A549 (cell line): ENCODE data around the gene FBXL15. TPM values are rescaled to one million over a fixed set of nuclear protein-coding genes. Genes with fewer than 3 reads are reported as not detected.
A peak's percentile ranks its signal among the peaks of the same experiment; 100 is the strongest.

ENCODE experiments used
- ATAC-seq, 2 experiments: fragments of 200-7000 bp in 1 of 2; fragments of >200 bp in 1 of 2; cut with Nextera tagmentation in 1 of 2; cut with Tn5 transposase in 1 of 2; 3 replicates each; pipeline versions ENCODE4 v1.8.0 to v1.9.1; 2018 to 2020; ENCODE audit warnings: mild to moderate bottlenecking in 1 of 2, moderate library complexity in 1 of 2
- CTCF ChIA-PET: fragments of 300-600 bp; sonication (Branson Sonifier 250); formaldehyde crosslinking; extraction: SDS; loops from one replicate; lab custom pipeline; 2021; ENCODE audit warnings: antibody characterized with exemption, inconsistent platforms; lab: Yijun Ruan, JAX
- POLR2A ChIA-PET: fragments of 350-600 bp; formaldehyde crosslinking; extraction: SDS; loops from one replicate; lab custom pipeline; 2021; ENCODE audit warnings: antibody characterized with exemption, inconsistent platforms; lab: Yijun Ruan, JAX
- DNase-seq, 2 experiments: peaks; one replicate each; pipeline versions ENCODE4 v3.0.0 to v3.0.0-alpha.2; 2011 to 2016; ENCODE audit warnings: low read depth in 1 of 2, low spot score in 1 of 2
- FAIRE-seq: peaks from 2 replicates; lab custom pipeline; 2011; peaks lifted over from hg19 to GRCh38; lab: Jason Lieb, UNC
- H3K27ac ChIP-seq, 2 experiments: fragments of >200 bp; sonication (Bioruptor Twin); formaldehyde crosslinking; 3 replicates each; pipeline ENCODE4 v1.5.1; 2016 to 2017
- H3K4me1 ChIP-seq: fragments of >200 bp; sonication (Bioruptor Twin); formaldehyde crosslinking; 3 replicates; pipeline ENCODE4 v1.6.1; 2016
- H3K4me2 ChIP-seq: fragments of >200 bp; sonication (Bioruptor Twin); formaldehyde crosslinking; 3 replicates; pipeline ENCODE4 v1.6.1; 2016
- H3K4me3 ChIP-seq: fragments of >200 bp; sonication (Bioruptor Twin); formaldehyde crosslinking; 3 replicates; pipeline ENCODE4 v1.5.1; 2016
- H3K9me3 ChIP-seq: fragments of >200 bp; sonication (Bioruptor Twin); formaldehyde crosslinking; 3 replicates; pipeline ENCODE4 v1.6.1; 2016
- ATOH8 ChIP-seq: fragments of 250-450 bp; sonication (Bioruptor Pico); IDR thresholded peaks from 2 replicates; pipeline ENCODE4 v1.5.0; 2020; ENCODE audit warnings: low read depth, mild to moderate bottlenecking, moderate library complexity
- BCL3 ChIP-seq: fragments of >200 bp; sonication (Bioruptor Twin); formaldehyde crosslinking; IDR thresholded peaks from 3 replicates; pipeline ENCODE4 v1.6.1; 2016
- CBX8 ChIP-seq: fragments of 200-600 bp; sonication (generic); IDR thresholded peaks from 2 replicates; pipeline ENCODE4 v1.6.1; 2016
- CEBPB ChIP-seq, 2 experiments: fragments of >200 bp in 1 of 2; sonication (Bioruptor Twin) in 1 of 2; formaldehyde crosslinking in 1 of 2; IDR thresholded peaks; 2 replicates each; pipeline ENCODE4 v1.6.1; 2012 to 2016
- EP300 ChIP-seq, 2 experiments: fragments of >200 bp; sonication (Bioruptor Twin); formaldehyde crosslinking; IDR thresholded peaks; 2 replicates in 1 of 2; 3 replicates in 1 of 2; pipeline ENCODE4 v1.6.1; 2016 to 2017
- ESRRA ChIP-seq: fragments of 150-350 bp; IDR thresholded peaks from 2 replicates; pipeline ENCODE4 v1.6.1; 2014; ENCODE audit warnings: mild to moderate bottlenecking, low read length, borderline replicate concordance
- FOSB ChIP-seq: fragments of 250-450 bp; sonication (Bioruptor Pico); IDR thresholded peaks from 2 replicates; pipeline ENCODE4 v1.5.0; 2020; ENCODE audit warnings: mild to moderate bottlenecking, moderate library complexity
- FOSL2 ChIP-seq, 2 experiments: fragments of 450-650 bp in 1 of 2; fragments of >200 bp in 1 of 2; sonication (Bioruptor Twin) in 1 of 2; formaldehyde crosslinking; IDR thresholded peaks; 2 replicates each; pipeline versions ENCODE4 v1.5.0 to v1.6.1; 2016 to 2020; ENCODE audit warnings: mild to moderate bottlenecking in 1 of 2, moderate library complexity in 1 of 2
- GATA3 ChIP-seq: IDR thresholded peaks from 2 replicates; pipeline ENCODE4 v1.6.1; 2012; ENCODE audit warnings: borderline replicate concordance
- HMGXB4 ChIP-seq: fragments of 250-450 bp; sonication (Bioruptor Pico); IDR thresholded peaks from 2 replicates; pipeline ENCODE4 v1.5.0; 2021; ENCODE audit warnings: mild to moderate bottlenecking, moderate library complexity, borderline replicate concordance
- HOXB5 ChIP-seq: fragments of 250-450 bp; sonication (Bioruptor Pico); IDR thresholded peaks from 2 replicates; pipeline ENCODE4 v1.5.0; 2020; ENCODE audit warnings: mild to moderate bottlenecking, moderate library complexity
- JUN ChIP-seq, 2 experiments: fragments of >200 bp; sonication (Bioruptor Twin); formaldehyde crosslinking; IDR thresholded peaks; 2 replicates in 1 of 2; 3 replicates in 1 of 2; pipeline ENCODE4 v1.6.1; 2016 to 2017
- JUNB ChIP-seq: fragments of >200 bp; sonication (Bioruptor Twin); formaldehyde crosslinking; IDR thresholded peaks from 2 replicates; pipeline ENCODE4 v1.6.1; 2016
- KDM1A ChIP-seq: fragments of 200-600 bp; sonication (generic); IDR thresholded peaks from 2 replicates; pipeline ENCODE4 v1.6.1; 2016; ENCODE audit warnings: low read depth, mild to moderate bottlenecking
- KDM5A ChIP-seq: fragments of 200-600 bp; sonication (generic); IDR thresholded peaks from 2 replicates; pipeline ENCODE4 v1.6.1; 2016; ENCODE audit warnings: antibody characterized with exemption, mild to moderate bottlenecking
- MYC ChIP-seq: IDR thresholded peaks from 2 replicates; pipeline ENCODE4 v1.6.1; 2012; ENCODE audit warnings: mild to moderate bottlenecking, inconsistent platforms, low read length, improper control_type of control experiment, borderline replicate concordance
- NR3C1 ChIP-seq: fragments of >200 bp; sonication (Bioruptor Twin); formaldehyde crosslinking; IDR thresholded peaks from 3 replicates; pipeline ENCODE4 v1.6.1; 2017
- PHF8 ChIP-seq: fragments of 200-600 bp; sonication (generic); IDR thresholded peaks from 2 replicates; pipeline ENCODE4 v1.6.1; 2016; ENCODE audit warnings: low read depth, mild to moderate bottlenecking, antibody characterized with exemption, moderate library complexity, borderline replicate concordance
- RAD21 ChIP-seq, 2 experiments: fragments of >200 bp in 1 of 2; sonication (Bioruptor Twin) in 1 of 2; formaldehyde crosslinking in 1 of 2; IDR thresholded peaks in 1 of 2; conservative IDR thresholded peaks in 1 of 2; 2 replicates in 1 of 2; 3 replicates in 1 of 2; pipeline ENCODE4 v1.6.1; 2012 to 2018; ENCODE audit warnings: inconsistent platforms in 1 of 2
- RARB ChIP-seq: fragments of 250-450 bp; sonication (Bioruptor Pico); IDR thresholded peaks from 2 replicates; pipeline ENCODE4 v1.8.0; 2021; ENCODE audit warnings: mild to moderate bottlenecking, moderate library complexity
- RFX5 ChIP-seq: fragments of 450-650 bp; IDR thresholded peaks from 2 replicates; pipeline ENCODE4 v1.7.1; 2014; ENCODE audit warnings: antibody characterized with exemption, mild to moderate bottlenecking, moderate library complexity
- RNF2 ChIP-seq: fragments of 200-600 bp; sonication (generic); IDR thresholded peaks from 2 replicates; pipeline ENCODE4 v1.6.1; 2016; ENCODE audit warnings: low read depth, mild to moderate bottlenecking, antibody characterized with exemption, moderate library complexity, borderline replicate concordance
- ZC3H11A ChIP-seq: fragments of 450-650 bp; IDR thresholded peaks from 2 replicates; pipeline ENCODE4 v1.6.1; 2014; ENCODE audit warnings: antibody characterized with exemption, mild to moderate bottlenecking
- ZNF302 ChIP-seq: fragments of 250-450 bp; sonication (Bioruptor Pico); IDR thresholded peaks from 2 replicates; pipeline ENCODE4 v1.9.0; 2021; ENCODE audit warnings: inconsistent platforms, mild to moderate bottlenecking, moderate library complexity
- ZSCAN20 ChIP-seq: fragments of 250-450 bp; sonication (Bioruptor Pico); IDR thresholded peaks from 2 replicates; pipeline ENCODE4 v1.8.0; 2022; ENCODE audit warnings: mild to moderate bottlenecking, moderate library complexity
- WGBS: methylation state at CpG from one replicate; pipeline ENCODE4 v1.1.6; 2017; ENCODE audit errors: missing lambda C conversion rate; 5-methylcytosine and 5-hydroxymethylcytosine counted together
- polyA plus RNA-seq, 4 experiments: library from polyadenylated mRNA; depleted of rRNA in 3 of 4; stranded (reverse); fragments of >200 nt; fragmentation: RNase III in 1 of 4; extraction: RNeasy Plus Mini Kit Qiagen cat#74134 plus additional on column Dnase treatment in 1 of 4; gene quantifications; 2 replicates in 3 of 4; 3 replicates in 1 of 4; pipeline ENCODE4 v1.2.3, GENCODE V29; 2011 to 2017
- TF ChIP-seq, protein P1 (sequence below): IDR thresholded peaks from 2 replicates; pipeline ENCODE4 v1.6.1; 2012

The FBXL15 gene
- polyA plus RNA-seq, 2 of the 4 experiments (the other 2 are of a cell fraction), result 4.8 to 9.4 TPM

GRCh38 chr10:102416283-102416682 is 4.4 kb upstream of the FBXL15 start:
- ATAC-seq (no peak), DNase-seq (no peak), FAIRE-seq (no peak)
- H3K4me1 ChIP-seq, result peaks cover 16% of the 10 kb centered on the region; the same call in 2 of the 3 replicates
- TF ChIP-seq JUN (IDR thresholded peaks at IDR 0.05) (no peak), HMGXB4 (CRISPR knock-in tag) (no peak), JUNB (no peak), ZSCAN20 (CRISPR knock-in tag) (no peak), ESRRA (no peak), BCL3 (no peak), NR3C1 (no peak), RAD21 (conservative IDR thresholded peaks at IDR 0.05 in 1 of 2, IDR thresholded peaks at IDR 0.05 in 1 of 2) (no peak), ATOH8 (CRISPR knock-in tag) (no peak), RFX5 (no peak)
- no peak overlapping the region for H3K27ac ChIP-seq
- ChIA-PET POLR2A (interaction anchor here (0.7 kb wide), 1 partner anchor 16 kb away, joined by 3 read pairs; the partner anchor contains the start of gene CUEDC2), CTCF (interaction anchor here (0.9 to 7.7 kb wide), 3 partner anchors 12 to 23 kb away, joined by 4 to 90 read pairs (median 72); no protein-coding TSS in a partner anchor)
- no peak overlapping the region for H3K4me2 ChIP-seq
- WGBS, result 60% methylated on average over 8 of the region's 9 CpGs
- no peak overlapping the region for H3K4me3 ChIP-seq
- no peaks in the 10 kb centered on the region for H3K9me3 ChIP-seq

GRCh38 chr10:102416695-102417094 is 3.9 kb upstream of the FBXL15 start:
- Histone ChIP-seq H3K4me3 (no peak overlapping the region), H3K9me3 (no peaks in the 10 kb centered on the region), H3K4me2 (no peak overlapping the region), H3K27ac (no peak overlapping the region), H3K4me1 (peaks cover 16% of the 10 kb centered on the region; the same call in 2 of the 3 replicates)
- POLR2A ChIA-PET, result interaction anchor here (0.7 kb wide), 1 partner anchor 16 kb away, joined by 3 read pairs; the partner anchor contains the start of gene CUEDC2
- WGBS, result 30% methylated on average over 2 of the region's 20 CpGs
- no peak for ATAC-seq
- no peak for FAIRE-seq
- no peak for DNase-seq
- CTCF ChIA-PET, result interaction anchor here (0.9 to 7.7 kb wide), 3 partner anchors 13 to 23 kb away, joined by 4 to 72 read pairs (median 9); no protein-coding TSS in a partner anchor
- TF ChIP-seq CBX8 (no peak), PHF8 (no peak), MYC (no peak), GATA3 (no peak), EP300 (IDR thresholded peaks at IDR 0.05) (no peak), FOSB (CRISPR knock-in tag) (no peak)
- TF ChIP-seq, protein P1, sequence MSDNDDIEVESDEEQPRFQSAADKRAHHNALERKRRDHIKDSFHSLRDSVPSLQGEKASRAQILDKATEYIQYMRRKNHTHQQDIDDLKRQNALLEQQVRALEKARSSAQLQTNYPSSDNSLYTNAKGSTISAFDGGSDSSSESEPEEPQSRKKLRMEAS, result no peak

- H3K27ac ChIP-seq, result peak within 1 kb of the TSS in 1 of 2 experiments; percentile 90; a peak in 2 of 6 replicates
- H3K9me3 ChIP-seq, result no peaks in the 10 kb centered on the region
- 37% methylated on average over 24 of the region's 45 CpGs for WGBS
- no peak for ATAC-seq
- H3K4me3 ChIP-seq, result peak within 1 kb of the TSS; percentile 57
- POLR2A ChIA-PET, result no interaction called here
- peak within 1 kb of the TSS; percentile 97 for H3K4me2 ChIP-seq
- FAIRE-seq, result no peak
- no peak for DNase-seq
- H3K4me1 ChIP-seq, result peaks cover 25% of the 10 kb centered on the region
- CTCF ChIA-PET, result interaction anchor here (1.0 to 7.7 kb wide), 5 partner anchors 15 to 189 kb away, joined by 3 to 72 read pairs (median 5); no protein-coding TSS in a partner anchor
- TF ChIP-seq HMGXB4 (CRISPR knock-in tag) (no peak), NR3C1 (no peak), ZC3H11A (no peak), FOSL2 (IDR thresholded peaks at IDR 0.05) (no peak), FOSL2 (CRISPR knock-in tag; IDR thresholded peaks at IDR 0.05) (no peak), ZNF302 (no peak), PHF8 (no peak), HOXB5 (CRISPR knock-in tag) (no peak), MYC (no peak), KDM1A (no peak), RNF2 (no peak), ESRRA (no peak), CBX8 (no peak), KDM5A (no peak), RFX5 (no peak), RARB (CRISPR knock-in tag) (no peak), CEBPB (IDR thresholded peaks at IDR 0.05) (no peak)
These were observed 1.9 kb upstream of the FBXL15 start, which contains the start of gene PSD for GRCh38 chr10:102418622-102419268. Gene PSD (minus strand): TSS chr10:102418785. CDS start chr10:102417038, 1,747 bp downstream.
